ENCODE data around the gene GMPPA. TPM values are rescaled to one million over a fixed set of nuclear protein-coding genes. Genes with fewer than 3 reads are reported as not detected.

The GMPPA gene
- total RNA-seq, 1 donor from 2014 or later: 29.9 TPM

DNA sequence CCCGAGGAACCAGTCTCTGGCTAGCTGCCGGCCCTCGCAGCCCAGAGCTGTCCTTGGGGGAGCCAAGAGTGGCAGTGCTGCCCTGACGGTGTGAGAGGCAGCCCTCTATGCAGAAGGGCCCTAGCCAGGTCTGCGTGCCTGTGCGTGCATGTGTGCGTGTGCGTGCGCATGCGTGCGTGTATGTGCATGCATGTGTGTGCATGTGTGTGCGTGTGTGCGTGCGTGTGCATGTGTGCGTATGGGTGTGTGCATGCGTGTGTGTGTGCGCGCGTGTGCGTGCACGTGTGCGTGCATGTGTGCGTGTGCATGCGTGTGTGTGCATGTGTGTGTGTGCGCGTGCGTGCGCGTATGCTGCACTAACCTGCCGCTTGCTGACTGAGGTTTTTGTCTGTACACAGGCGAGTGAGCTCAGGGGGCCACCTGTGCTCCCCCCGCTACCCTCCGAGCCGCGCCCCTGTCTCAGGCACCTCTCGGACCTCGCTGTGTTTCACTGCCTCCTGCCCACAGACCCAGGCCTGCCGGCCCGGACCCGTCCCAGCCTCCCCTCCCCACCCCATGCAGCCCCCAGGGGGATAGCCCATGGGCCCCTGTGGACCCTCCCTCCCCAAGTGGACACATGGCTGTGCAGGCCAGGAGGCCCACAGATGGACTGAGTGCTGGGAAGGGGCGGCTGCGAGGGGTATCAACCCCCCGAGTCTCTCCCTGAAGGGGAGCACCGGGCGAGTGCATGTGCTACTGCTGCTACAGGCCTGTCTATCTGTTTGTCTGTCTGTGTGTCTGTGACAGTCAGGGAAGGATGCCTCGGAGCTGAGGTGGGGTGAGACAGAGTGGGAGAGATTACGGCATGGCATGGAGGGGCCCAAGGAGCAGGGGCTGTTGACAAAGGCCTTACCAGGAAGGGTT, 32.8 kb upstream of the GMPPA start:
- Histone ChIP-seq H3K27ac (no peak overlapping the region), H3K27me3 (ENCODE audit: low read depth) (no peaks in the 10 kb centered on the region), H3K4me3 (no peak overlapping the region), H3K4me1 (no peaks in the 10 kb centered on the region), H3K9me3 (no peaks in the 10 kb centered on the region), H3K36me3 (no peaks in the 10 kb centered on the region)
- TF ChIP-seq, protein P1, sequence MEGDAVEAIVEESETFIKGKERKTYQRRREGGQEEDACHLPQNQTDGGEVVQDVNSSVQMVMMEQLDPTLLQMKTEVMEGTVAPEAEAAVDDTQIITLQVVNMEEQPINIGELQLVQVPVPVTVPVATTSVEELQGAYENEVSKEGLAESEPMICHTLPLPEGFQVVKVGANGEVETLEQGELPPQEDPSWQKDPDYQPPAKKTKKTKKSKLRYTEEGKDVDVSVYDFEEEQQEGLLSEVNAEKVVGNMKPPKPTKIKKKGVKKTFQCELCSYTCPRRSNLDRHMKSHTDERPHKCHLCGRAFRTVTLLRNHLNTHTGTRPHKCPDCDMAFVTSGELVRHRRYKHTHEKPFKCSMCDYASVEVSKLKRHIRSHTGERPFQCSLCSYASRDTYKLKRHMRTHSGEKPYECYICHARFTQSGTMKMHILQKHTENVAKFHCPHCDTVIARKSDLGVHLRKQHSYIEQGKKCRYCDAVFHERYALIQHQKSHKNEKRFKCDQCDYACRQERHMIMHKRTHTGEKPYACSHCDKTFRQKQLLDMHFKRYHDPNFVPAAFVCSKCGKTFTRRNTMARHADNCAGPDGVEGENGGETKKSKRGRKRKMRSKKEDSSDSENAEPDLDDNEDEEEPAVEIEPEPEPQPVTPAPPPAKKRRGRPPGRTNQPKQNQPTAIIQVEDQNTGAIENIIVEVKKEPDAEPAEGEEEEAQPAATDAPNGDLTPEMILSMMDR (IDR thresholded peaks at IDR 0.05): no peak
- DNase-seq (no peak), ATAC-seq (no peak)
- intact Hi-C loops (cut with DNase I): no loop called here

DNA sequence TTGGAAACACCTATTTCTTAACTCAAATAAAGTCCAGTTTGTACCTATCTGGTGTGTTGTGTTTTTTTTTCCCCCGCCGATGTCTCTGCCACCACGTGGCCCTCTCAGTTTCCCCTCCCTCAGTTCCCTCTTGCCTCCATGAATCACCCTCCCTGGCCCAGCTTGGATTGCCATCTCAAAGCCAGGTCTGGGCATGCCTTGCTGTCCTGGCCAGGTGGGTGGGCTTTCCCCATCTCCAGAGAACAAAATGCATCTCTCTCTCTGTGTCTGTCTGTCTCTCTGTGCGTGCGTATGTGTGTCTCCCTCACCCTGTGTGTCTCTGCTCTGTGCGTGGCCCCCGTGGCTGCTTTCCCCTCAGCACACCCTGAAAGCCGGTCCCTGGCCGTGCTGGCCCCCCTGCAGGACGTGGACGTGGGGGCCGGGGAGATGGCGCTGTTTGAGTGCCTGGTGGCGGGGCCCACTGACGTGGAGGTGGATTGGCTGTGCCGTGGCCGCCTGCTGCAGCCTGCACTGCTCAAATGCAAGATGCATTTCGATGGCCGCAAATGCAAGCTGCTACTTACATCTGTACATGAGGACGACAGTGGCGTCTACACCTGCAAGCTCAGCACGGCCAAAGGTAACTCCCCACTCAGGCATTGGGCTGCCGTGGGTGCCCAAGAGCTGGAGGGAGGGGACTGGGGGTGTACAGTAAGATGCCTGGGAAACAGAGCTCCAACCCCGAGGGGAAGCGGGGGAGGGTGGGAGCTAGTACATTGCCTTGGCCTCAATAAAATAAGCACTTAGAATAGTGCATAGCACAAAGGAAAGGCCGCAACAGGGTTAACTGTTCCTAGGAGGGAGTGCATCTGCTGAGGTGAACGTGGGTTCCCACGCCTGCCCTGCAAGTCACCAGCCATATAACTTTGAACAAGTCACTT, 31.6 kb upstream of the GMPPA start:
- H3K27me3 ChIP-seq (ENCODE audit: low read depth): no peaks in the 10 kb centered on the region
- no peaks in the 10 kb centered on the region for H3K9me3 ChIP-seq
- no peak for DNase-seq
- TF ChIP-seq, protein P1 (IDR thresholded peaks at IDR 0.05): no peak
- no peaks in the 10 kb centered on the region for H3K4me1 ChIP-seq
- H3K27ac ChIP-seq: no peak overlapping the region
- no peak for ATAC-seq
- no peak overlapping the region for H3K4me3 ChIP-seq
- H3K36me3 ChIP-seq: no peaks in the 10 kb centered on the region
- intact Hi-C loops (cut with DNase I): no loop called here

DNA sequence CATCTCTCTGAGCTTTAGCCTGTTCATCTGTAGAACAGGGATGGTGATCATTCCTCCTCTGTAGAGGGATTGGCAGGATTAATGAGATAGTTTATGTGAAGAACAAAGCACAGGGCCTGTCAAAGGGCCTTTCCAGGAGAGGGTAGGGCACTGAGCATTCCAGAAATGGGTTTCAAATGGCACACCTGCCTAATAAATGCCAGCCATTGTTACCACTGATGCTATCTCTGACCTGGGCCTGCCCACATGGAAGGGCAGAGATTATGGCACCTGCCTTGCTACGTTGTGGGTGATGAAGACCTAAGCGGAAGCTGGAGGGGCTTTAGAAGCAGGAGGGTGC, 31.0 kb upstream of the GMPPA start:
- Histone ChIP-seq H3K27ac (no peak overlapping the region), H3K9me3 (no peaks in the 10 kb centered on the region), H3K4me3 (no peak overlapping the region), H3K36me3 (no peaks in the 10 kb centered on the region), H3K27me3 (ENCODE audit: low read depth) (peaks cover 3% of the 10 kb centered on the region), H3K4me1 (no peaks in the 10 kb centered on the region)
- TF ChIP-seq, protein P1 (IDR thresholded peaks at IDR 0.05): no peak
- DNase-seq (no peak), ATAC-seq (no peak)
- intact Hi-C loops (cut with DNase I): no loop called here

DNA sequence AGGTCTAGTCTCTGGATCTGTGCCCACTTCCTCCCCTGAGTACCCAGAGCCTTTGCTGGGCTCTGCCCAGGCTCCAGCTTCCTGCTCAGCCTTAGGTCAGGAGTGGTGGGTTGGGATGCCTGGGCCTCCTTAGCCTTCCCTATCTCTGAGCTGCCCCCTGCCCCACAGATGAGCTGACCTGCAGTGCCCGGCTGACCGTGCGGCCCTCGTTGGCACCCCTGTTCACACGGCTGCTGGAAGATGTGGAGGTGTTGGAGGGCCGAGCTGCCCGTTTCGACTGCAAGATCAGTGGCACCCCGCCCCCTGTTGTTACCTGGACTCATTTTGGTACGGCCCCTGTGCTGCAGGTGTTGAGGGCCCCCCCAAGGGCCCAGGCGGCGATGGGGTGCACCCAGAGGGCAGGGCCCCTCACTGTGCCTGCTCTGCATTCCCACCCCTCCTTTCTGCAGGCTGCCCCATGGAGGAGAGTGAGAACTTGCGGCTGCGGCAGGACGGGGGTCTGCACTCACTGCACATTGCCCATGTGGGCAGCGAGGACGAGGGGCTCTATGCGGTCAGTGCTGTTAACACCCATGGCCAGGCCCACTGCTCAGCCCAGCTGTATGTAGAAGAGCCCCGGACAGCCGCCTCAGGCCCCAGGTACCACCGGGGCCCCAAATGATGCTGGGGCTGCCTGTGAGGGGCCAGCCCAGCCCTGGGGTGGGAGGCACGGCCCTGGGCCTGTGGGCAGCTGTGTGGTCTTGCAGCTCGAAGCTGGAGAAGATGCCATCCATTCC, 30.1 kb upstream of the GMPPA start:
- ATAC-seq: no peak
- TF ChIP-seq, protein P1 (IDR thresholded peaks at IDR 0.05): no peak
- Histone ChIP-seq H3K27ac (no peak overlapping the region), H3K9me3 (no peaks in the 10 kb centered on the region), H3K36me3 (no peaks in the 10 kb centered on the region), H3K4me1 (no peaks in the 10 kb centered on the region), H3K27me3 (ENCODE audit: low read depth) (peaks cover 12% of the 10 kb centered on the region), H3K4me3 (no peak overlapping the region)
- DNase-seq: no peak
- intact Hi-C loops (cut with DNase I): no loop called here

DNA sequence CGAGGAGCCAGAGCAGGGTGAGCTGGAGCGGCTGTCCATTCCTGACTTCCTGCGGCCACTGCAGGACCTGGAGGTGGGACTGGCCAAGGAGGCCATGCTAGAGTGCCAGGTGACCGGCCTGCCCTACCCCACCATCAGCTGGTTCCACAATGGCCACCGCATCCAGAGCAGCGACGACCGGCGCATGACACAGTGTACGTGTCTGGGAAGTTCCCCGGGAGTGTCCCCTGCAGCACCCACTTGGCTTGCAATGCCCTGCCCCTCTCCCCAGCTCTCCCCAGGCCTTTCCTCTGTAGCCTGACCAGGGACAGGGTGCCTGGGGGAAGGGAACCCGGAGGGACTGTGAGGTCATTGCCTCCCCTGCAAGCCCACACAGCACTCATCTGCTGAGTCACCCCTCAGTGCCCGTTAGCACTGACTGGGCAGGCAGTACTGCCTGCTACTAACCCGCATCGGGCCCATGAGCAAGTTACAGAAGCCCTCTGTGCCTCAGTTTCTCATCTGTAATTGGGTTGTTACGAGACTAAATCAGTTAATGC, 29.4 kb upstream of the GMPPA start:
- intact Hi-C loops (cut with DNase I): no loop called here
- H3K36me3 ChIP-seq: no peaks in the 10 kb centered on the region
- H3K4me1 ChIP-seq: no peaks in the 10 kb centered on the region
- H3K4me3 ChIP-seq: no peak overlapping the region
- no peaks in the 10 kb centered on the region for H3K9me3 ChIP-seq
- H3K27ac ChIP-seq: no peak overlapping the region
- DNase-seq (no peak), ATAC-seq (no peak)
- TF ChIP-seq, protein P1 (IDR thresholded peaks at IDR 0.05): no peak
- peaks cover 13% of the 10 kb centered on the region for H3K27me3 ChIP-seq (ENCODE audit: low read depth)
